HK-2 (cell line): ENCODE data around the gene SUGP2.
"Not testable (repeated sequence)": the region's sequence is repeated elsewhere in the genome, so short reads cannot be mapped to it uniquely, and the experiment has no call there.

Experiments
- DNase-seq: peaks from one replicate; pipeline ENCODE4 v3.0.0-alpha.2; 2018; ENCODE audit not compliant: unreplicated experiment

Gene SUGP2

GRCh38 chr19:19032420-19033175 lies 719 bp downstream of the SUGP2 start:
- peak; percentile 45 for DNase-seq

GRCh38 chr19:19031891-19032290 lies 1.4 kb downstream of the SUGP2 start:
- DNase-seq: no peak

GRCh38 chr19:19028526-19028925 lies 4.8 kb downstream of the SUGP2 start:
- no peak for DNase-seq

GRCh38 chr19:19027228-19027627 lies 6.1 kb downstream of the SUGP2 start:
- DNase-seq: no peak

GRCh38 chr19:19026299-19026971 lies 6.9 kb downstream of the SUGP2 start:
- DNase-seq: no peak

GRCh38 chr19:19025861-19026260 lies 7.5 kb downstream of the SUGP2 start:
- no peak for DNase-seq

GRCh38 chr19:19023376-19023775 lies 9.9 kb downstream of the SUGP2 start:
- not testable (repeated sequence) for DNase-seq

- no peak for DNase-seq
Observed at GRCh38 chr19:19022380-19022961, 10.8 kb downstream of the SUGP2 start.

- DNase-seq: peak; percentile 11
Observed at GRCh38 chr19:19021115-19021514, 12.2 kb downstream of the SUGP2 start.

- no peak for DNase-seq
Observed at GRCh38 chr19:19010551-19010950, 22.8 kb downstream of the SUGP2 start.

- no peak for DNase-seq
Observed at GRCh38 chr19:19009951-19010350, 23.4 kb downstream of the SUGP2 start.

- no peak for DNase-seq
Observed at GRCh38 chr19:19006213-19006612, 27.1 kb downstream of the SUGP2 start.

GRCh38 chr19:19004144-19004543 lies 29.2 kb downstream of the SUGP2 start:
- DNase-seq: no peak

- no peak for DNase-seq
Observed at GRCh38 chr19:18999896-19000620, 33.3 kb downstream of the SUGP2 start.

- DNase-seq: no peak
Observed at GRCh38 chr19:18999016-18999758, 34.1 kb downstream of the SUGP2 start.

GRCh38 chr19:18998276-18998675 lies 35.0 kb downstream of the SUGP2 start:
- no peak for DNase-seq

- no peak for DNase-seq
Observed at GRCh38 chr19:18996796-18997394, 36.4 kb downstream of the SUGP2 start.

GRCh38 chr19:18996351-18996750 lies 37.0 kb downstream of the SUGP2 start:
- DNase-seq: no peak

- peak; percentile 62 for DNase-seq
Observed at GRCh38 chr19:18995804-18996241, 37.5 kb downstream of the SUGP2 start.

- no peak for DNase-seq
Observed at GRCh38 chr19:18993115-18993514, 40.2 kb downstream of the SUGP2 start.

- no peak for DNase-seq
Observed at GRCh38 chr19:18992696-18993095, 40.6 kb downstream of the SUGP2 start.
